ENCODE results near the gene FBXL7.
"Not testable (repeated sequence)": the region's sequence is repeated elsewhere in the genome, so short reads cannot be mapped to it uniquely, and the experiment has no call there.

Gene FBXL7

GRCh38 chr5:15834596-15835245 is 334.7 kb downstream of the FBXL7 start:
- DNase-seq = no peak

DNA sequence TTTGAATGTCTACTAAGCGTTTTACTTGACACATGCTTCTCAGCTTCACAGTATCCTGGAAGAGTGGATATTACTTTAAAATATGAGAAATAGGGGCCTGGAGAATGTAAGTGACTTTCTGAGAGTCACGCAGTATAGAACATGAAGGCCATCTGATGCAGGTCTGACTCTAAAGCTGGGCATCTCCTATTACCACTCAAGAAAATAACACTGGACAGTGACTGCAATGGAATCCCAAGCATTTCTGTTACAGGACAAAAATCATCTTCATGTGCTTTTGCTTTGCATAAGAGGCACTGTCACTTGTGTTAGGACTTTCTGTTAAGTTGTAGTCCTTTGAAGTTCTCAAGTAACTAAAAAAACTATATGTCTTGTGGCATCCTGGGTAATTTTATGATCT is 335.5 kb downstream of the FBXL7 start:
- DNase-seq = no peak

DNA sequence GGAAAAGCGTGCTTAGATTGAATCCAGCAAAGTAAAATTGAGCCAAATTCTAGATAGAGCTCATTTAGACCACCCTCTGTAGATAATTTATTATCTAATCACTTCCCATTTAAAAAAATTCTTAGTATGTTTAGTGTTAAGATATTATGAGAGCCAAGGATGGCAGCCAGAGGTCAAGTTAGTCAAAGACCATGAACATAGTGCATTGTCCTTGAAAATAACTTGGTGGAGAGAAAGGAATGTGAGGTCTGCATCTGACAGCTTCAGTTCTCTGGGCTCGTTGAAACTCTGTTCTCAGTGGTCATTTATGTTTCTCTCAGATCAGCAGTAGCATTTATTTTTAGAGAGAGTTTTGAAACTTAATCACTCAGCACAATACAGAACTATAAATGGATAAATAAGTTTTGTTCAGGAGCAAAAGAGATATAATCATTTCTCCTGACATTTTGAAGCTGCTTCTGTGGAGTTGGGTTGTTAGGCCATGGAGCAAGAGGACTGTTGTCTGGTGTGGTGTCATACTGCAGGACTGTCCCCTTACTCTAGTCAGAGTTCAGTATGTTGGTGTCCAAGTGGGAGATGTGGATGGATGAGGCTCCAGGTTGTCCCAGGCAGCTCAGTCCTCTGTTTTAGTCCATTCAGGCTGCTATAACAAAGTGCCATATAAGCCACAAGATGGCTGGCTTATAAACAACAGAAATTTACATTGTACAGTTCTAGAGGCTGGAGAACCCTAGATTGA is 337.7 kb downstream of the FBXL7 start:
- DNase-seq = no peak

GRCh38 chr5:15844253-15844652 is 344.3 kb downstream of the FBXL7 start:
- no peak for DNase-seq

GRCh38 chr5:15844871-15845270 is 344.9 kb downstream of the FBXL7 start:
- DNase-seq = no peak

GRCh38 chr5:15850536-15850935 is 350.6 kb downstream of the FBXL7 start:
- DNase-seq = no peak

GRCh38 chr5:15850939-15851341 is 351.0 kb downstream of the FBXL7 start:
- DNase-seq = no peak

- DNase-seq = no peak
Observed at GRCh38 chr5:15852217-15852616, 352.2 kb downstream of the FBXL7 start.

DNA sequence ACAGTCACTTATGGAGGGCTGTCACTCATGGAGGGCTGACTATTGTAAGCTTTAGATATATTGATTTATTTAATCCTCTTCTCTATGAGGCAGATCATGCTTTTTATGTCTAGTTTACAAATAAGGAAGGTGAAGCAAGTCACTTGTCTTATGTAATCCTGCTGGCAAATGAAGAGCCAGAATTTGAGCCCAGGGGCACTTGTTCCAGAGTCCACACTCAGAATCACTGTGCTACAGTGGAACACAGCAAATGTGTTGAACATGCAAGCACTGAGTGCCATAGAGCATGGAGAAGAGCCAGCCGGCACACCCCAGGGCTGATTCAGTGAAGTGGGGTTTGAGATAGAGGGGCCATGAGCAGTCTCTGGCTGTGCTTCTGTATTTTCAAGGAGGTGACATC is 353.0 kb downstream of the FBXL7 start:
- DNase-seq = no peak

DNA sequence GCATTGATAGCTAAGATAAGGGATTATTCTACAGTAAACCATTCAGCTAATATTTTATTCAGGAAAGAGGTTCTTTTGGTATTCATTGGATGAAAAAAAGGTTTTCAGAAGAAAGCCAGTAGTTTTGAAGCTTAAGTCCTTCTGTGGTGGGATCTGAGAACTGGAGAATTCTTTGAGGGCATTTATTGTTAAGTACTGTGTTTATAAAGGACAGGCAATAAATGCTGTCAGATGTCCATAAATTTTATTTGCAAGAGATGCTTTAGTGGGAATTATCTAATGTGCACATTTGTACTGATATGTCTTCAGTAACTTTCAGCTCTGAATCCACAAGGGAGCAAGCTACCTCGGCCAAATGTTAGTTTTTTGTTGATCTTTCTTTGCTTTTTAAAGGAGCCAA is 358.3 kb downstream of the FBXL7 start:
- no peak for DNase-seq

GRCh38 chr5:15864536-15865215 is 364.7 kb downstream of the FBXL7 start:
- no peak for DNase-seq

DNA sequence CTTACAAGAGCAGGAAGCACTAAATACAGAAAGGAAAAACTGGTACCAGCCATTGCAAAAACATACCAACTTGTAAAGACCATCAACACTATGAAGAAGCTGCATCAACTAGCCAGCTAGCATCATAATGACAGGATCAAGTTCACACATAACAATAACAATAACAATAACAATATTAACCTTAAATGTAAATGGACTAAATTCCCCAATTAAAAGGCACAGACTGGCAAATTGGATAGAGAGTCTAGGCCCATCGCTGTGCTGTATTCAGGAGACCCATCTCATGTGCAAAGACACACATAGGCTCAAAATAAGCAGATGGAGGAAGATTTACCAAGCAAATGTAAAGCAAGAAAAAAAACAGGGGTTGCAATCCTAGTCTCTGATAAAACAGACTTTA is 372.3 kb downstream of the FBXL7 start:
- not testable (repeated sequence) for DNase-seq

DNA sequence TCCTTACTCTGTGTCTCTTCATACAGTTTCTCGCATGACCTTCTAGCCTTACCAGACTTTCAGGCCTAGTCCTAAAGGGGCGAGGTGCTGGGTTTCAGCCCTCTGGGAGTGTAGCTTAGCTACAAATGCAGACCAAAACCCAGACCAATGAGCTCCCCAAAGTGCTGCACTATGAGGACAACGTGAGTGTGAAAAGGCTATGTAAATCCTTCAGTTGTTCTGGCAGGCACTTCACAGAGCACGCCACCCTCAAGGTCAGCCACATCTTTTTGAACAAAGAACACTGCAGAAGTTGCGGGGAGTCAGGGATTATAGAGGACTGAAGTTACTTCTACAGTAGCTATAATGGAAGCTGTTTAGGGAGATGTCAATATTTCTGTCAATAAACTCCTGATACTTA is 377.9 kb downstream of the FBXL7 start:
- DNase-seq = no peak

DNA sequence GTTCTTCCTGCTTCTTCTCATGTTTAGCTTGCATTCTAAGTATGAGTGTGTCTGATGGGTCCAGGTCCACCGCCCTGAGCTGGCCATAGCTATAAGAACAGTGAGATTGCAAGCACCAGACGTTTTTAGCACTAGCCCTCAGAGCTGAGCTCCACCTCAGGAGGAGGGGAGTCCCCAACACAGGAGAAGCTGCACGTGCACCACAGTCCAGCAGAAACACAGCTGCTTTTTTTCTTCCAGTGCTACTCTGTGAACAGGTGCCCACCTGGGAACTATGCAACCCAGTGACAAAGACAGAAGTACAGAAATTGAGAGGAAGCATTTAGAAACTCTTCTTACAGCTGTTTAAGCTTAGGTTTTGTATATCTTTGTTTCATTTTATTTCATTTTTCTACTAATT is 380.2 kb downstream of the FBXL7 start:
- DNase-seq = no peak

DNA sequence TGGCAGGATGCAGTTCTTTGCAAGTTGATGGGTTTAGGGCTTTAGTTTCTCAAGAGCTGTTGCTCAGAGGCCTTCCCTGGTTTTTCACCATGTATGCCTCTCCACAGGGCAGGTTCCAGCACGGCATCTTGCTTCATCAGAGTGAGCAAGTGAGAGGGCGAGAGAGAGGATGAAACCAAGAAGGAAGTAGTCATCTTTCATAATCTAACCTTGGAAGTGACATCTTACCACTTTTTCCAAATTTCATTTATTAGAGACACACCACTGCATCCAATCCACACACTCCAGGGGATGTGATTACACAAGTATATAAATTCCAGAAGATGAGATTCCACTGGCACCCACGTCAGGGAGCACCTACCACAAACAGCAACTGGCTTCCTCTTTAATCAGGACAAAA is 385.2 kb downstream of the FBXL7 start:
- DNase-seq = no peak

DNA sequence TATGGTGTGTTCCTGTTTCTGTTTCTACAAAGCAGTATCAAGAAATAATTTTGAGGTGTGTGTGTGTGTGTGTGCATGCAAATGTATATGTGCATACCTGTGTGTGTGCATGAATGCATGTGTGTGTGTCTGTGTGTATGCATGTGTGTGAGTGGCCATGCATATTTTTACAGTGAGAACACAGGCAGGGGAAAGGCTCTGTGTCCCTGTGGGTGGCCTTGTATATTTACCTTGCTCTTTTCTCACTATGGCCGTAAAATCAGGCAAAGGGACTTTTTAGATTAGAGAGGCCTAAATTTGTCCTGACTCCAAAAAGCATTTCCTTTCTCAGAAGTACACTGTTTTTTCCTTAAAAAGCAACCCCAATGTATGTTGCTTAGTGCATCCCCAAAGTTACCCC is 386.2 kb downstream of the FBXL7 start:
- no peak for DNase-seq

- no peak for DNase-seq
Observed at GRCh38 chr5:15887093-15887492, 387.1 kb downstream of the FBXL7 start.

DNA sequence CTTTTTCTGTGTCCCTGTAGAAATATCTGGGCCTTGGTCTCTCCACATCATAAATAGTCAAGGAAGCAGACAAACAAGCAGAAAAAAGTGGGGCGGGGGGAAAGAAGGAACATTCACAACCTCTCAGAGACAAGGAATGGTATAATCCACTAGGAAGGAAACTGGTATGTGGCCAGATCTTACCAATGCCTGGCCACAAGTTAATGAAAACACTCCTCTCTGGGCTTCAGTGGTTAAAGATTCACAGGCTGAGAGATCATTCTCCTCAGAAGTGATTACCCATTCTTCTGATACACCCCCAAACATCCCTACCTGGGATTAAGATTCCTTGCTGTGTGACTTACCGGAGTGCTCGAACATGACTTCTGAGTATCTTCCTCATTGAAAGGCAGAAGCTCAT is 389.0 kb downstream of the FBXL7 start:
- DNase-seq = no peak

DNA sequence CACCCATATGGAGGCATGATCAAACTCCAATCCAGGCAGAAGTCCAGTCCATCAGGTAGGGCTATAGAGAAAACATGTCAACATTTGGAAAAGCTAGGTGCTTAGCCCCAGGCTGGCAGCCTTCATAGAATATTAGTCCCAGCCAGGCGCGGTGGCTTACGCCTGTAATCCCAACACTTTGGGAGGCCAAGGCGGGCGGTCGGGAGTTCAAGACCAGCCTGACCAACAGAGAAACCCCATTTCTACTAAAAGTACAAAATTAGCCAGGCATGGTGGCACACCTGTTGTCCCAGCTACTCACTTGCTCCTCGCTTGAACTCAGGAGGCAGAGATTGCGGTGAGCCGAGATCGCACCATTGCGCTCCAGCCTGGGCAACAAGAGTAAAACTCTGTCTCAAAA is 393.9 kb downstream of the FBXL7 start:
- DNase-seq = no peak

- no peak for DNase-seq
Observed at GRCh38 chr5:15897656-15898055, 397.7 kb downstream of the FBXL7 start.

- DNase-seq = no peak
Observed at GRCh38 chr5:15898641-15899040, 398.7 kb downstream of the FBXL7 start.

- no peak for DNase-seq
Observed at GRCh38 chr5:15899481-15899880, 399.5 kb downstream of the FBXL7 start.

- DNase-seq = no peak
Observed at GRCh38 chr5:15901151-15901550, 401.2 kb downstream of the FBXL7 start.

- no peak for DNase-seq
Observed at GRCh38 chr5:15902066-15902465, 402.1 kb downstream of the FBXL7 start.

Data from CD4-positive, alpha-beta T cell treated with Interferon gamma for 1 hour (primary cell).